ENCODE results near the gene ZC3H11A.
"Not testable (repeated sequence)": the region's sequence is repeated elsewhere in the genome, so short reads cannot be mapped to it uniquely, and the experiment has no call there.

The ZC3H11A gene

DNA sequence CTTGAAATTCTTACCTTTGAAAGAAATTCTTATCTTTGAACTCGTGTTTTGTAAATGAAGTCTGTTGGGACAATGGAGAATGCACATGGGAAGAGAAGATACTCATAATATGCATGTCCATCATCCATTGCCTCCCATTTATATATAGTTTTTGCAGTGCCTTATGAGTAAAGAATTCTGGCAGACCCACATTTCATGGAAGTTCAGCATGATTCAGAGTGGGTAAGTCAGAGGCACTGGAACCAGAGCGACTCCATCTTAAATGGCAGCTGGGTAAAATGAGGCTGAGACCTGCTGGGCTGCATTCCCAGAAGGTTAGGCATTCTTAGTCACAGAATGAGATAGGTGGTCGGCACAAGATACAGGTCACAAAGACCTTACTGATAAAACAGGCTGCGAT lies 16.6 kb upstream of the ZC3H11A start:
- H3K4me3 ChIP-seq (replicated peaks; ENCODE audit: low read depth, low read length) = no peak overlapping the region
- TF ChIP-seq CTCF (IDR thresholded peaks at IDR 0.05; ENCODE audit: low read depth, low read length, missing control alignments) = no peak
- DNase-seq (ENCODE audit: extremely low read depth, low read depth) = no peak

- DNase-seq (ENCODE audit: extremely low read depth, low read depth) = no peak
- TF ChIP-seq CTCF (IDR thresholded peaks at IDR 0.05; ENCODE audit: low read depth, low read length, missing control alignments) = no peak
- no peak overlapping the region for H3K4me3 ChIP-seq (replicated peaks; ENCODE audit: low read depth, low read length)
Observed at GRCh38 chr1:203781962-203782361, 13.5 kb upstream of the ZC3H11A start.

DNA sequence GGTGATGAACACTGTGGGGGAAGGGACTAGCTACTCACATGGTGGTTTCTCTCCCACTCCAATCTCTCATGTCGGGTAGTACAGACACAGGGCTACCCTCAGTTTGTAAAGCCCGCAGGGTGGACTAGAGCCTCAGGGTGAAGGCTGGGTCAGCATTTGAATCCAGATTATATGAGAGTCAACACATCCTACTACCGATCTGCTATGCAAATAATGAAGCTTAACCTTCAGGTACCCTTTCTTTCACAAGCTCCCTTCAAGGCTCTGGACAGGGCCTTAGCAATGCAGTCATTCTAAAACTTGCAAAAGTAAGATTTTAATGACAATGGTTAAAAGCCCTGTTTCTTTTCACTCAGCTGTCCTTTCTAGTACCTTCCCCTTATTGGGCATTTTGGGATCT lies 5.5 kb upstream of the ZC3H11A start:
- no peak for DNase-seq (ENCODE audit: extremely low read depth, low read depth)
- no peak overlapping the region for H3K4me3 ChIP-seq (replicated peaks; ENCODE audit: low read depth, low read length)
- no peak for TF ChIP-seq CTCF (IDR thresholded peaks at IDR 0.05; ENCODE audit: low read depth, low read length, missing control alignments)

DNA sequence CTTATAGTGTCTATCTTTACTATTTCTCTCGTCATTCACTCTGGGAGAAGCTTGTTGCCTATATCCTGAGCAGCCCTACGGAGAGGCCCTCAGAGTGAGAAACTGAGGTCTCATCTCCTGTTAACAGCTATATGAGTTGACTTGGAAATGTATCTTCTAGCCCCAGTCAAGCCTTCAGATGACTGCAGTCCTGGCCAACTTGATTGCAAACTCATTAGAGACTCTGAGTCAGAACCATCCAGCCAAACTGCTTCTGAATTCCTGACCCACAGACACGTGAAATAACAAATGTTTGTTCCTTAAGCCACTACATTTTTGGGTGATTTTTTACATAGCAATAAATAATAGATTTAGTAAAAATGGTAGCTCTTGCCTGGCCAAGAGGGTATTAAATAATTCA lies 3.9 kb upstream of the ZC3H11A start:
- TF ChIP-seq CTCF (IDR thresholded peaks at IDR 0.05; ENCODE audit: low read depth, low read length, missing control alignments) = no peak
- no peak overlapping the region for H3K4me3 ChIP-seq (replicated peaks; ENCODE audit: low read depth, low read length)
- no peak for DNase-seq (ENCODE audit: extremely low read depth, low read depth)

- H3K4me3 ChIP-seq (replicated peaks; ENCODE audit: low read depth, low read length) = no peak overlapping the region
- no peak for DNase-seq (ENCODE audit: extremely low read depth, low read depth)
- no peak for TF ChIP-seq CTCF (IDR thresholded peaks at IDR 0.05; ENCODE audit: low read depth, low read length, missing control alignments)
Observed at GRCh38 chr1:203792486-203792885, 2.9 kb upstream of the ZC3H11A start.

GRCh38 chr1:203793561-203793960 lies 1.9 kb upstream of the ZC3H11A start:
- not testable (repeated sequence) for DNase-seq (ENCODE audit: extremely low read depth, low read depth); H3K4me3 ChIP-seq (replicated peaks; ENCODE audit: low read depth, low read length)

DNA sequence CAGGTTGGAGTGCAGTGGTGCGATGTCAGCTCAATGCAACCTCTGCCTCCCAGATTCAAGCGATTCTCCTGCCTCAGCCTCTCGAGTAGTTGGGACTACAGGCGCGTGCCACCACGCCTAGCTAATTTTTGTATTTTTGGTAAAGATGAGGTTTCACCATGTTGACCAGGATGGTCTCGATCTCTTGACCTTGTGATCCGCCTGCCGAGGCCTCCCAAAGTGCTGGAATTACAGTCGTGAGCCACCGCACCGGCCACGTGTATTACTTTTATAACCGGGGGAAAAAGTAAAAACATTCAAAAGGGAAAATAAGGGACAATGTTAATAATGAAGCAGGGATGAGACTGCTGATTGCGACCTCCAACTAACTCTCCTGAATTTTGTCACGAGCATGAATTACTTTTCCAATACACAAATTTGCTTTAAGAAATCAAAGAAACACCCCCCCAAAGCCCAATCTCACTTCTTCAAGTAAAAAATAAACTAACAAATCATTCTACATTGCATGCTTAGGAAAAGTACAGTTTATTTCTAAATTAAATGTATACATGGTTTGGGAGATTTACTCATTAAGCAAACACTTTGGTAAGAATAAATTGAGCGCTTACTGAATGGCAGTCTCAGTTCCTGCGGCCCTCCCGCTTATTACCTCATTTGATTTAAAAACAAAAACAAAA lies 521 bp upstream of the ZC3H11A start:
- peak overlapping the region; percentile 59 for H3K4me3 ChIP-seq (replicated peaks; ENCODE audit: low read depth, low read length)
- TF ChIP-seq CTCF (IDR thresholded peaks at IDR 0.05; ENCODE audit: low read depth, low read length, missing control alignments) = no peak
- DNase-seq (ENCODE audit: extremely low read depth, low read depth) = no peak

All from HFF-Myc (cell line).